C1 segment of cervical spinal cord (tissue), 14 donors: ENCODE results near the gene CMSS1.

ENCODE experiments used
- DNase-seq, 14 donors: peaks; one replicate each; lab custom pipeline; 2025; lab: John Stamatoyannopoulos, UW

The CMSS1 gene

DNA sequence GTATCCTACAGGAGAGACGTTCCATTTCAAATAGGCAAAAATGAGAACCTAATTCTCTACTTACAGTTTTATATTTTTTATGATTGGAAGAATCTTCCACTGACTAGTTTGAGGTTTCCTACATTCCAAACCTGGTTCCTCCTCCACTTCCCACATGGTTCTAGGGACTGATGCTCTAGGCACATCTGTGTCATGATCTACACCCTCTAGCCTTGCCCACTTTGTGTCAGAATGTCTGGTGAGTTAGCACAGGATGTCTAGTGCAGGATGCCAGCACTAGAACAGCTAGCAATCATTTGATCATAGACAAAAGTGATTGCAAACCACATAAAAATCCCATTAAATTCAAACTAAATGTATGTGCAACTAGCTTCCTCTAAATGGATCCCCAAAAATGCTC lies 323.3 kb downstream of the CMSS1 start:
- no peak for DNase-seq

DNA sequence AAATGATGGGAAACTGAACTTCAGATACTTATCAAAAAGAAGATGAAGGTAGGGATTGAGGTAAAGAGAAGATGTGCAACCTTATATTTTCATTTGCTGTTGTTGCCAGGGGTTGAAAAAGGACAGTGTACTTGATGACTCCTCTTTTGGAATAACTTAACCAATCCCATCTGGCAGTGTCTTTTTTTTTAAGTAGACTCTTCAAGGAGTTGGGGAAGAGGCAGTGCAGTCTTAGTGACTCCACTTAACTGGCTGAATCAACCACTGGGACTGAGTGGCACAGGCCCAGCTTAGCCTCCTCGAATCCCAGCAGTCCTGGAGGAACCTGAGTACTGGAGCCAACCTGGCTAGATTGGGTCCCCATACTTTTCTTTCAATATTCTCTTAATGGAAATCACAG lies 323.9 kb downstream of the CMSS1 start:
- no peak for DNase-seq

DNA sequence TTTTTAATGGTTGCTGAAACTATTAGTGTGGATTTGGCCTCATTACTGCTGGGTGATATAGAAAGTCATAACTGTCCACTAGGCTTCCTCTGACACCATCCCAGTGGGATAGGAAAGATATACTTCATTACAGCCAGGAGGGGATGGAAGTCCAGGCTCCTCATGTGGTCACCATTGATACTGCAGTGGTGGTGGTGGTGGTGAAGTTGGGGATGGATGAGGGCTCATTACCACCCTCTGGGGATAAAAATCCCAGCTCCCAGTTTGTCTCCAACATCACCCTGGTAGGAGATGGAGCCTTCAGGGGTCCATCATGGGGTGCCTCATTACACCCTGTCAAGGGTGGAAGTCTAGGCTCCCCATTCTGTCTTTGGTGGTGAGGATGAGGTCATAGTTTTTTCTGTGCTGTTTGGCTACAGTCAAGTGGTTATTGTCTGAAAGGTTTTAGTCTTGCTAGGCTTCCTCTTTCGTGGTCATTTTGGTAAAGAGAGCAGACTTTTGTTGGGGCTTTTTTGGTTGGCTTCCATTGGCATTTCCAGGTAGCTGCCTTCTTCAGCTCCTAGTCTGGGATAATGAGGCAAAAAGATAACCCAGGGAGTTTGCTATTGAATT lies 326.7 kb downstream of the CMSS1 start:
- no peak for DNase-seq

DNA sequence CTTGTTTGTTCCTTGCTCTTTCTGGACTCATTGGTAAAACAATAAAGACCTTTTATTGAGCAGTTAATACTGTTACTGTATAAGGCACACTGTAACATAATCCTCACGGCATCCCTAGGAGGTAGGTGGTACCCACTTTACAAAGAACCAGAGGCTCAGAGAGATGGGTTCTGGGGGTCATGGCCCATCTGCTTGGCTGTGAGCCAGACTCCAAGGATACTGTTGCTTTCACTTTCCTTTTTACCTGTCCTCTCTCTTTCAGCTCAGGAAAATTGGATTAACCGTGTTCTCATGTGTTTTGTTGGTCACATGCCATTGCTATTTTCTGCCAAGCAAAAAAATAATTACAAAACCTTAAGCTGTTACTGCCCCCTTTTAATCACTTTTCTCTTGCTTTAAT lies 331.5 kb downstream of the CMSS1 start:
- DNase-seq: no peak

DNA sequence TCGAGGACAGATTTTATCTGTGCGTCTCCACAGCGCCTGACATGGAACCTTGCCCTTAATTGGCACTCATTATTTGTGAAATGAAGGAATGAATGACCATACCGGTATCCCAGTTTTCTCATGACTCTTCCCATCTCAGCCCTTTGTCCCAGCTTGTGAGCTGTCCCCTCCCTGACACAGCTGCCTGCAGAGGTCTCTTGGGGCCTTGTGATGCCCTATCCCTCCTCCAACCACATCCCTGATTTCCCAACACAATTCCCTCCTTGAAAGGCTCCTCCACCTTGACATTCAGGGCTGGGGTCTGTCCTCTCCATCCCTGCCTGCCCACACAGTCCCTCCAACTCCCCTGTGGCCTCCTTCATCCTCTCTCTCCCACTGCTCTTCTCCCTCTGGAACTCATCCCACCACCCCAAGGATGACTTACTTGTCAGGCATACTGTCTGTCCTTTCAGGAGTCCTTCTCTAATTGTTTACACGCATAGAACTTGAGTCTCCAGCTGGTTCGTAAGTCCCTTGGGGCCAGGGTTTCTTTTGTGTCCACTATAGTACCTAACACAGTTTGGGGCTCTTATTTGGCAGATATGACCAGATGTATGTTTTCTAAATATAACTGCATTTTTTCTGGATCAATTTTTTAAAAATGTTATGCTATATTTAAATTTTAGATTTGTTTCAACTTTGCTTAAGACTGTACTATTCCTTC lies 332.2 kb downstream of the CMSS1 start:
- no peak for DNase-seq

DNA sequence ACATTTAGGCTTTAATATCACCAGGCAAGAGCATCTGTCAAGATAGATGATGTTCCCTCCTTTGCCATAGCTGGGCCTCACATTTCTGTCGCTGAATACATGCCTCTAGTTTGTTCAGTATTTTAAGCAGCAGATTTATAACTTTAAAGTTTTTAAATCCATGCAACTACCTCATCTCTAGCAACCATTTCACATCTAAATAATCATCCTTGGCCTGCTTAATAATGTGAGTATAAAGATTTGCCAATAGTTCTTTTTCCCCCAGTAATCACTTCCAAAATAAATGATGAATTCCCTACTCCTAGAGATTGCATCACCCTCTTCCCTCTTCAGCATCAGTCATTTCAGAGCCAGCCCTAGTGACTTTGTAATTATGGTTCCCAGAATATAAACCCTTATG lies 332.8 kb downstream of the CMSS1 start:
- no peak for DNase-seq

DNA sequence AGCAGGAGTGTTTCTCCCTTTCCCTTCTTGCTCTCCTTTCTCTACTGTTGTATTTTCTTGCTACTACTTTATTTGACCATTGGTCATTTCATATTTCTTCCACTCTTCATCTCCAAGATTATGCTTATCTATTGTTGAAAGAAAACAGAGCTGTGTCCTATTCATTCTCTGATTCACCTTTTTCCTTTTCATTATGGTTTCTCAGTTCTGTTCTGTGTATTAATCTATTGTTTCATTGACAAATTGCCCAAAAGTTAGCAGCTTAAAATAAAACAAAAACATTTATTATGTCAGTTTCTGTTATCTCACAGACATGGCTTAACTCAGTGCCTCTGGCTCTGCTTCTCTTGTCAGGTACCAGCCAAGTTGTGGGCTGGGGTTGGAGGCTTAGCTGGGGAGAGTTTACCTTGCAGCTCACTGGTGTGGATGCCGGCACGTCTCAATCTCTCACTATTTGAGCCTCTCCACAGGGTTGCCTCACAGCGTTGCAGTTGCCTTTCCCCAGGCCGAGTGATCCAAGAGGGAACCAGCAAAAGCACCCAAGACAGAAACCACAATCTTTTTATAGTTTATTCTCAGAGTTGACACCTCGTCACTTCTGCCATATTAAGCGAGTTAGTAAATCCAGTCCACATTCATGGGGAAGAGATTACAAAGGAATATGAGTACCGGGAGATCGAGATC lies 333.5 kb downstream of the CMSS1 start:
- DNase-seq: no peak

DNA sequence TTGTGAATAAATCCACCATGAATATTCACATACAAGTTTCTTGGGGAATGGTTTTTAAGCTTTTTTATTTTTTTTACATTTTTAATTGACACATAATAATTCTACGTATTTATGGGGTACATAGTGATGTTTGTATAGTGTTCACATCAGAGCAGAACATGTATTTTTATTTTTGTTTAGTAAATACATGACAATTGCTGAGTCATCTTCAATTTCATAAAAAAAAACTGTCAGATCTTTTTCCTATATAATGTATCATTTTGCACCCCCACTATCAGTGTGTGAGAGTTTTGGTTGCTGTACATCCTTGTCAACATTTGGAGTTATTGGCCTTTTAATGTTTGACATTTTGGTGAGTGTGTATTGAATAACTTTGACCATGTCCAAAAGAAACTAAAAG lies 336.5 kb downstream of the CMSS1 start:
- DNase-seq: no peak

DNA sequence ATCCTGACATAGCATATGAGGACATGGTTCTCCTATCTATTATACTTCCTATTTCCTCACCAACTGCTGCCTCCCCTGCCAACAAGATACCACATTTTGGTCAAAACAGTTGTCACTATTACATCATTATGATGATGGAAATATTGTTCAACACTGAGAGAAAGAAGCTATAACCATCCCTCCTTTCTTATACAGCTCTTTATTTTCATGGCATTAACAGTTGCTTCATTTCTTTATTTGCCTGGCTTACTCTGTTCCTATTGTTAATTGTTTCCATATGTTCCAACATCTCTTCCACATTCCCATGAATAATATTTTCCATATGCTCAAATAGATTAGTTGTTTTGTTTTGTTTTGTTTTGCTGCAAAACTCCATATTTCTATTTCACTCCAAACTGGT lies 337.5 kb downstream of the CMSS1 start:
- DNase-seq: no peak

DNA sequence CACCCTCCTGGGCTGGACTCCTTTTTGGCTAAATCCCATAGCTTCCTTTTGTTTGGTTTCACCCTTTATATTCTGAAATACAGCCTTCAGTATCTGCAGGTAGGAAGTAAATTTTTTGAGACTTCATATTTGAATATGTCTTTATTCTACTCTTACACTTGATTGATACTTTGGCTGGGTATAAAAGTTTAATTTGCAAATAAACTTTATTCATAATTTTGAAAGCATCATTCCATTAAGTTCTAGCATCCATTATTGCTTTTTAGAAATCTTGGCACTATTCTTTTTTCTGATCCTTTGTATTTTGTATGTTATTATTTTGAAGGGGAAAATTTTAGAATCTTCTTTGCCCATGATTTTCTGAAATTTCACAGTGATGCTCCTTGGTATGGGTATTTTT lies 337.9 kb downstream of the CMSS1 start:
- no peak for DNase-seq

DNA sequence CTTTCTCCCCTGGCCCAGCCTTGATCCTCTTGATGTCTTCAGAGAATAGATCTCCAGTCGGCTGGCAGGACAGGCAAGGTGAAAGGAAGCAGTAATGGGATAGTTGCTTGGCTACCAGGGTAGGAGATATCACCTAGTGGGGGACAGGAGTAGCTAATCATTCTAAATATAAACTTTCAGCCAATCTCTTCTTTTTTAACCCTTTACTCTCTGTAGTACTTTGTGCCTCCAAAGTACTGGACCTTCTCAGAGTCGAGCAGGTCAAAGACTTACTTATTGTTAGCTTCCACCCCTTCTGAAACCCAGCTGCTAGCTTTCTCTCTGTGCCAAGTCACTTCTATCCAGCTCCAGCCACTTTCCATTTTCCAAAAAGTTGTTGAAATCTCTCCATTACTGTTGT lies 340.0 kb downstream of the CMSS1 start:
- no peak for DNase-seq

DNA sequence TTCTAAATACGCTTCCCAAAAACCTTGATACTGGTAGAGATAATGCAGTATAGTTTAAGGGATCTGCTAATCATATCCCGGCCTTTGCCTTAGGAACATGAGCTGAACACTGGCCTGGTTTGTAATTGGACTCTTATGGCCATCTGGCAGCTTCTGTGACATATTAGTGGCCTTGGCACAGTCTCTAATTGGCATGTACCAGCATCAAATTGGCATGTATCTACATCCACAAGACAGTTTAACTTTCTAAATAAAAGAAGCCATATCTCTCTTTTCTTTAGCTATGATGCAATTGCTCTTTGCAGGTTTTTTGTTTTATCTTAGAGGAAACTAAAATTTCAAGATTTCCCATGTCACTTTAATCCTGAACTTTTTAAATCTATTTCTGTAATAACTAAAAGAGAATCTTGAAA lies 341.3 kb downstream of the CMSS1 start:
- DNase-seq: peak in 1 of 14 donors; percentile 83

DNA sequence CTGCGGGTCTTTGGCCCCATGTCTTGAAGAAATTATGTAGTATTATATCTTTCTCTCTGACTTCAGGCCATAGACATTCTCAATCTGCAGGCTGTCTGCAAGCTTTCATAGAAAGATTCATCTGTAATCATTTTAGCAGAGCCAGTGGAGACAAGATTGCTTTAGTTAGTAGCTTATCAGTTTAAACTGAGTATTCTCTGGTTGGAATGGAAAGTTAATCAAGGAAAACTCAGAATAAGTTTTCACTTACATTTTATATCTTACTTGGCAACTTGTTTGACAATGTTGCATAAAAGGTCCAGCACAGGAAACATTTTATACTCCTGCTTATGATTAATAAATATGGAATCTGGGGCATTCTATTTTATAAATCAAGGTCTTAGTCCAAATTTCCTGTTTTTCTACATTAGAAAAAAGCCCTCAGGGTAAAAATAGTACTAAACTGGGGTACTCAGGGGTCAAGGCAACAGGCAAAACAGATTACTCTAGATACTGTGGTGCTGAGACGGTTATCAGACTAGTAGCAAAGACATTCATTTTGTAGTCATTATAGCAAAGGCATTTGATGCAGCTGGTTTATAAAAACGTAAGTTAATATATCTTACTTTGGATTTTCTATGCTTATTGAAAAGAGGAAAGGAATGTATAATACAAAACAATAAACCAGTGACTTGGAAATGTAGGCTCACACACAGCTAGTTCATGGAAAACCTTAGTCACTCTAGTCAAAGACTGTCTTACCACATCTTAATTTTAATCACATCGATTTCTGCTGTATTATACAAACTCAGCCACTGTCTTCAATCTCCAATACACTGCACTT lies 341.9 kb downstream of the CMSS1 start:
- no peak for DNase-seq

DNA sequence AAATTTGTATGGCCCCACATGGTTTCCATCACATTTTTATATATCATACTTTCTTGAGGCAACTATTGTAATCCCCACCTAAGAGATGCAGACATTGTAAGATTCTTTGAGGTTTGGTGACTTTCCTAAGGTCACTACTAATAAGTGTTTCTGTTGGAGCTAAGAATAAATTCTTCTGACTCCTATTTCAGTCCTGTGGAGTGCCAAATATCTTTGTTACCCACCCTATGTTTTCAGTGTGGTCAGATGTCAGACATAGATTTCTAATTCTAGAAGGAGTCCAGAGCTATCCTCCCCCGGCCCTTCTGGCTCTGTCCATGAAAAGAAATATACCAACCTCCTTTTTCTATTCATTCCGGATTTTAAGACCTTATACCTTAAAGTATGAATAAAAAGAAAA lies 342.9 kb downstream of the CMSS1 start:
- DNase-seq: no peak

DNA sequence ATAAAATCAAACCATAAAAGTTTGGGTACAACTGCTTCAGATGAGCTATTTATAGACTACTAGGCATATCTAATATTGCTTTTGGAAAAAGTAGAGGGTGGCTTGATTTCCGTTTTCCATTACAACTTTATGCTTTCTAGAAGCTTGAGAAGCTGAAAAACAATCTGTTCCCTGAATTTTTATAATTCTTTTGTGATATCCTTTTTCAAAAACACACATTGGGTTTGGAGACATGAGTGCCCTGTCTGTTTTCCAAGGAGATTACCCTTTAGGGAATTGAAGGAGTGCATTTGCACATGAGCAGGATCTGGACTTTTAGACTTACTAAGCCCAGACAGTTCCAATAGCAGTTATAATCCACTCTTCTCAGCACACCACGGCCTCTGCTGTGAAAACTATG lies 346.1 kb downstream of the CMSS1 start:
- no peak for DNase-seq

DNA sequence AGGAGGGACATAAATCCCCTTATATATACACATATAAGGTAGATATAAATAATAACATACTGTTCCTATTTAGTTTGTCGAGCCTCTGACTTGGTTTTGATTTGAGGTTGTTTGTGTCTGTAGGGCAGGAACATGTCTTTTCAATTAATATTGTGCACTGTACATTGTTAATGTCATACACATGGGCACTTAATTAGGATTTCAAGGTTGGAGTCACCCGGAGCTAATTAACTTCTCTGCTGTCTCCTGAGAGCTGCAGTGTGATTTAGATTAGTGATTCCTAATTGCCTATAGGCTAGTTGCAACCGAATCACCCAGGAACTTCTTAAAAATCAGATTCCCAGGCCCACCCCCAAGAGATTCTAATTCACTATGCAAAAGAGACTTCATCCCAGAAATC lies 347.1 kb downstream of the CMSS1 start:
- no peak for DNase-seq

DNA sequence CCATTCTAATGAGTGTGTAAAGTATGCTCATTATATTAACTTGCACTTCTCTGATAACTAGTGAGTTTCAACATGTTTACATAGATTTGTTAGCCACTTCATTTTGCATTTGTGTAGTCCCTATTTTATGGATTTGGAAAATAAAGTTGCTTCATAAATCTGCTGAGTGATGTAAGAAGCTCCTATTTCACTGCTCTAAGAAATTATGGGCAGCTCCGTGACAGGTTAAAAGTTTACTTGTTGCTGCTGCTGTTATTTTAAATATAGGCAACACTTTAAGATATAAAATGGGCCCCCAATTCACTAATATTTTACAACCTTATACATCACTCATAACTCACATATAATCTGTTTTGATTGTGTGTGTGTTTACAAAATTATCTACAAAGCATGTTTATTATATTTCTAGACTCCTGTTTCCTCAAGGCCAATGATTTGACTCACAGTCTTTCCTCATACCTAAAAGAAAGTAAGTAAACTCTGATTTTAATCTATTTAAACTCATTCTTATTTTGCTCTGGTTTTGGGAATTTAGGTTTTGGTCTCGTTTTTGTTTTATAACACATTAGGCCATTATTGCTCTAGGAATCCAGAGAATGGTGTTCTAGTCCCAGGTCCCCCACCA lies 348.4 kb downstream of the CMSS1 start:
- no peak for DNase-seq

DNA sequence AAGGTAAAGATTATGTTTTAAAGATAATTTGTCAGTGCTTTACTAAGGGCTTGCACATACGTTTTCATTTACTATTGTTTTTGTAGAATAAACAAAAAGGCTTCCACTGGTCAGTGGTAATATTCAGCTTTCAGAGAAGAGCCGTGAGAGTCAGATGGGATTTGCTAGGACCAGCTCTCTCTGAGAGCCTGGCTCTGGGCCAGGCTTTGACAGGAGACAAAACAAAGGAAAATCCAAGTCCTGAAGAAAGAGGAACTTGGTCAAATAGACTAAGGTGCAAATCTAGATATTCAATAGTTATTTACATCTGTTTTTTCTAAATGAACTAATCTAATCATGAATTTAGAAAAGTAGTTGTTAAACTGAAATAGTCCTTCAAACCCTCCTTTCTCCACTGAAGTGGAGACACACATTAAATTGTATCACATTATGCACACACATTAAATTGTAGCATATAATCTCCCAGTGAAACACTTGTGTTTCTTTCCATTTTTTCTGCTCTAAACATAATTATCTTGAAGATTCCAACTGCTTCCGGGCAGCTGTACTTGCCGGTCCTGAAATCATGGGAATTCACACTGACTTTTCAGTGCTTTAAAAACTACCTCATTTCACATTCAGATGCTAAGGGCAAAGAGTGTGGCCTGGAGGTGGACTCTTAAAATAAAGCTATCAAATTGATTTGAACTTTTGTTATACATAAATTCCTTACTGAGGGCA lies 351.7 kb downstream of the CMSS1 start:
- DNase-seq: peak in 1 of 14 donors; percentile 2

DNA sequence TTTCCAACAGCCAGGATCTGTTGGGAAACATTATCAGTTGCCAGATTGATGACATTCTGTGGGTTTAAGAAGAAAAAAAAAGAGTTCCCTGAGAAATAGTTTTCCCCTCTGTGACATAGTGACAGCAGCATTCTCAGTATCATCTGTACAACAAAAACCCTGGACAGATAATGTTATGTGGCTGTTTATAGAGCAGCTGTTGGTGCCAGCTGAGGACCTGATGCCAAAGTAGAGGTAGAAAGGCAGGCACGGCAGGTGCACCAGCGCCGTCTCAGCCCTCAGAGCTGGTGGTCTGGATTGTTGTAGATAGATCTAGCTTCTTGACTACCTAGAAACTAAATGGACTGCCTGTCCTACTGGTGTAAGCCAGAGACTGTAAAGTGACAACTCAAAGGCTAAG lies 352.8 kb downstream of the CMSS1 start:
- no peak for DNase-seq

DNA sequence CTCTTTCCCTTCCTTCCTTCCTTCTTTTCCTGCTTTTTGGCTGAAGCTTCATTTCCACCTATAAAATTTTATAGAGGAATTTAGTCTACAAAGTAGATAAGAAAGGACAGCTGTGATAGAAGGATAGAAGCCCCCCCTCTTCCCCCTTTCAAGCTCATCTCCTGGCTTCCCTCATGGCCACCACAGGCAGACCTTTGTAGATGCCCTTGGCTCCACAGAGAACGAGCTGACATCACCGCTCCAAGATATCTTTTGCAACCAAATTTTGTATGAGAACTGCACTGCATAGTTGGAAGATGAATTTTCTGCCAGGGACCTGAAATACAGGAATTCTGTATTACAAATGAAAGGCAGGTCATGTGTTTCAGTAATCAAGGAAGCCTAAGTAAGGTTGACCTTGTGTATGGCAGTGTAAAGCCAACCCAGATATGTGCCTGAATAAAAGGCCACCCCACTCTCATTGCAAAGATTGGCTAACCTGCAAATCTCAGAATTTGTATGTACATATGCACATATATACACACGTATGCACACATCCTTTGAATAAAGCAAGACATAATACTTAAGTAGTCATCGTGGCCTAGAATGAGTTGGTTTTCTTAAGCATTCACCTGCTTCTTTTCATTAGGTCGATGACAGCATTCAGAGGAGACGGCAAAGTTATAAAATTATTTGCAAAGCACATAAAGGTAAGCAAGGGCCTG lies 353.7 kb downstream of the CMSS1 start:
- no peak for DNase-seq

DNA sequence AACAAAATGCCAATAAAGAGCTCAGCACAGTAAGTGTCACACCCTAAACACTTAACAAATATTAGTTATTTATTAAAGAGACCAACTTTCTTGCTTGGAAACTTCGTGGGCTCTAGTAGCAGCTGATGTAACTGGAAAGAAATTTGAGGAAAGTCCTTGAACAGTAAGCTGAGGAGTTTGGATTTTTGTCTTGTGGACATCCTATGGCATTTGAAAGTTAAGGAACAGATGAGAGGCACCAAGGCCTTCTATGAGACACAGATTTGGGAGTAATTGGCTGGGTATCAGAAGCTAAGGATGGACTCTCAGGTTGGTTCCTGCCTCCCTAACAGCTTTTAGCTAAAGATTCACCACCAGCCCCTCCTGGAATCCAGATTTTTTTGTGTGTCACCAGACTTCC lies 356.3 kb downstream of the CMSS1 start:
- no peak for DNase-seq
